Ramos (cell line): Measurements from ENCODE around the gene UCN2.
"Not testable (repeated sequence)": the region's sequence is repeated elsewhere in the genome, so short reads cannot be mapped to it uniquely, and the experiment has no call there.

ENCODE experiments used
- in situ Hi-C: fragments of 300-500 bp; cut with MboI; formaldehyde crosslinking; loops from one replicate; pipeline ENCODE4 v1.14.3; 2022; ENCODE audit warnings: low sequenced_read_pairs; ENCODE audit not compliant: unreplicated experiment

UCN2 gene

GRCh38 chr3:48546203-48546829 lies 17.3 kb downstream of the UCN2 start:
- in situ Hi-C loops = loop anchor here (10.0 kb wide), 1 partner anchor 142 kb away; no protein-coding TSS in a partner anchor

- in situ Hi-C loops = loop anchor here (10.0 kb wide), 1 partner anchor 139 kb away; no protein-coding TSS in a partner anchor
These were observed 19.4 kb downstream of the UCN2 start for GRCh38 chr3:48544141-48544540.

GRCh38 chr3:48543271-48543866 lies 20.2 kb downstream of the UCN2 start:
- in situ Hi-C loops = loop anchor here (10.0 kb wide), 1 partner anchor 139 kb away; no protein-coding TSS in a partner anchor

GRCh38 chr3:48538451-48538850 lies 25.1 kb downstream of the UCN2 start:
- in situ Hi-C loops = no loop called here

GRCh38 chr3:48536785-48537184 lies 26.8 kb downstream of the UCN2 start:
- in situ Hi-C loops = no loop called here

GRCh38 chr3:48536116-48536515 lies 27.5 kb downstream of the UCN2 start:
- in situ Hi-C loops = no loop called here

- in situ Hi-C loops = no loop called here
These were observed 28.0 kb downstream of the UCN2 start for GRCh38 chr3:48535578-48535977.

- in situ Hi-C loops = no loop called here
These were observed 30.6 kb downstream of the UCN2 start for GRCh38 chr3:48532977-48533337.

- in situ Hi-C loops = no loop called here
These were observed 31.2 kb downstream of the UCN2 start for GRCh38 chr3:48532271-48532976.

- in situ Hi-C loops = not testable (repeated sequence)
These were observed 32.9 kb downstream of the UCN2 start for GRCh38 chr3:48530701-48531100.

- in situ Hi-C loops = no loop called here
These were observed 34.8 kb downstream of the UCN2 start for GRCh38 chr3:48528754-48529153.

- in situ Hi-C loops = no loop called here
These were observed 35.5 kb downstream of the UCN2 start for GRCh38 chr3:48528048-48528447.

- in situ Hi-C loops = no loop called here
These were observed 38.6 kb downstream of the UCN2 start for GRCh38 chr3:48524970-48525369.

GRCh38 chr3:48521635-48522034 lies 41.9 kb downstream of the UCN2 start:
- in situ Hi-C loops = no loop called here

- in situ Hi-C loops = no loop called here
These were observed 44.3 kb downstream of the UCN2 start for GRCh38 chr3:48519277-48519643.

GRCh38 chr3:48518638-48519276 lies 44.8 kb downstream of the UCN2 start:
- in situ Hi-C loops = no loop called here

- in situ Hi-C loops = no loop called here
These were observed 45.5 kb downstream of the UCN2 start for GRCh38 chr3:48518069-48518468.

GRCh38 chr3:48516571-48516970 lies 47.0 kb downstream of the UCN2 start:
- in situ Hi-C loops = no loop called here

- in situ Hi-C loops = no loop called here
These were observed 49.0 kb downstream of the UCN2 start for GRCh38 chr3:48514431-48515227.
